HL-60 (cell line): Measurements from ENCODE around the gene GGA2.

Experiments used
- DNase-seq, 2 experiments: peaks; one replicate each; pipeline ENCODE4 v3.0.0-alpha.2; 2010 to 2020; ENCODE audit warnings: low read depth in 1 of 2, low spot score in 1 of 2
- H3K27ac ChIP-seq: fragments of 250-450 bp; sonication (Bioruptor Pico); replicated peaks from 2 replicates; pipeline ENCODE4 v1.5.1; 2020; ENCODE audit warnings: mild to moderate bottlenecking, moderate library complexity
- H3K27me3 ChIP-seq: fragments of 250-450 bp; sonication (Bioruptor Pico); 2 replicates; pipeline ENCODE4 v1.5.1; 2021; ENCODE audit warnings: mild to moderate bottlenecking, moderate library complexity; ENCODE audit not compliant: insufficient read depth, poor library complexity, severe bottlenecking
- H3K4me3 ChIP-seq: replicated peaks from 2 replicates; pipeline ENCODE4 v1.5.1; 2011; ENCODE audit warnings: mild to moderate bottlenecking, control low read depth, low read length; ENCODE audit not compliant: insufficient read depth
- GABPA ChIP-seq: IDR thresholded peaks from 2 replicates; pipeline ENCODE4 v1.6.1; 2012; ENCODE audit warnings: low read depth
- POLR2AphosphoS5 ChIP-seq: IDR thresholded peaks from 2 replicates; pipeline ENCODE4 v1.6.1; 2012; ENCODE audit warnings: low read depth
- SPI1 ChIP-seq: IDR thresholded peaks from 2 replicates; pipeline ENCODE4 v1.6.1; 2012; ENCODE audit warnings: low read depth, mild to moderate bottlenecking, borderline replicate concordance
- TF ChIP-seq, protein P1 (sequence below): IDR thresholded peaks from 2 replicates; pipeline ENCODE4 v1.6.1; 2012; ENCODE audit warnings: low read depth; ENCODE audit not compliant: insufficient replicate concordance
- TF ChIP-seq, protein P2 (sequence below): IDR thresholded peaks from one replicate; pipeline ENCODE4 v1.5.1; 2011; ENCODE audit warnings: low read length, control low read depth, inconsistent platforms; ENCODE audit not compliant: insufficient read depth

Gene GGA2

DNA sequence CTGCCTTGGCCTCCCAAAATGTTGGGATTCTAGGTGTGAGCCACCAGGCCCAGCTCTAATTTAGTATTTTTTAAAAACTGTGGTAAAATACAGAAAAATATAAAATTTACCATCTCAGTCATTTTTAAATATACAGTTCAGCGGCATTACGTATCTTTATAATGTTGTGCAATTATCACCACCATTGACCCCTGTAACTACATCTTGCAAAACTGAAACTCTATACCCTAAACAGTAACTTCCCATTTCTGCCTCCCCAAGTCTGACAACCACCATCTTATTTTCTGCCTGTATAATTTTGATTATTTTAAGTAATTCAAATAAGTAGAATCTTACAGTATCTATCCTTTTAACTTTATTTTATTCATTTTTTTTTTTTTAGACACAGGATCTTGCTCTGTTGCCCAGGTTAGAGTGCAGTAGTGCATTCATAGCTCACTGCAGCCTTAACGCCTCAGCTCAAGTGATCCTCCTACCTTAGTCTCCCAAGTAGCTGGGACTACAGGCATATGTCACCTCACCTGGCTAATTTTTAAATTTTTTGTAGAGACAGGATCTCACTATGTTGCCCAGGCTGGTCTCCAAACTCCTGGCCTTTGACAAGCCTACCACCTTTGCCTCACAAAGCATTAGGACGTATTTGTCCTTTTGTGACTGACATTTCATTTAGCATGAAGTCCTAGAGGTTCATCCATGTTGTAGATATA is 10.9 kb upstream of the GGA2 start:
- TF ChIP-seq SPI1 (no peak), POLR2AphosphoS5 (no peak), GABPA (no peak)
- TF ChIP-seq, protein P1, sequence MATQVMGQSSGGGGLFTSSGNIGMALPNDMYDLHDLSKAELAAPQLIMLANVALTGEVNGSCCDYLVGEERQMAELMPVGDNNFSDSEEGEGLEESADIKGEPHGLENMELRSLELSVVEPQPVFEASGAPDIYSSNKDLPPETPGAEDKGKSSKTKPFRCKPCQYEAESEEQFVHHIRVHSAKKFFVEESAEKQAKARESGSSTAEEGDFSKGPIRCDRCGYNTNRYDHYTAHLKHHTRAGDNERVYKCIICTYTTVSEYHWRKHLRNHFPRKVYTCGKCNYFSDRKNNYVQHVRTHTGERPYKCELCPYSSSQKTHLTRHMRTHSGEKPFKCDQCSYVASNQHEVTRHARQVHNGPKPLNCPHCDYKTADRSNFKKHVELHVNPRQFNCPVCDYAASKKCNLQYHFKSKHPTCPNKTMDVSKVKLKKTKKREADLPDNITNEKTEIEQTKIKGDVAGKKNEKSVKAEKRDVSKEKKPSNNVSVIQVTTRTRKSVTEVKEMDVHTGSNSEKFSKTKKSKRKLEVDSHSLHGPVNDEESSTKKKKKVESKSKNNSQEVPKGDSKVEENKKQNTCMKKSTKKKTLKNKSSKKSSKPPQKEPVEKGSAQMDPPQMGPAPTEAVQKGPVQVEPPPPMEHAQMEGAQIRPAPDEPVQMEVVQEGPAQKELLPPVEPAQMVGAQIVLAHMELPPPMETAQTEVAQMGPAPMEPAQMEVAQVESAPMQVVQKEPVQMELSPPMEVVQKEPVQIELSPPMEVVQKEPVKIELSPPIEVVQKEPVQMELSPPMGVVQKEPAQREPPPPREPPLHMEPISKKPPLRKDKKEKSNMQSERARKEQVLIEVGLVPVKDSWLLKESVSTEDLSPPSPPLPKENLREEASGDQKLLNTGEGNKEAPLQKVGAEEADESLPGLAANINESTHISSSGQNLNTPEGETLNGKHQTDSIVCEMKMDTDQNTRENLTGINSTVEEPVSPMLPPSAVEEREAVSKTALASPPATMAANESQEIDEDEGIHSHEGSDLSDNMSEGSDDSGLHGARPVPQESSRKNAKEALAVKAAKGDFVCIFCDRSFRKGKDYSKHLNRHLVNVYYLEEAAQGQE = no peak
- TF ChIP-seq, protein P2, sequence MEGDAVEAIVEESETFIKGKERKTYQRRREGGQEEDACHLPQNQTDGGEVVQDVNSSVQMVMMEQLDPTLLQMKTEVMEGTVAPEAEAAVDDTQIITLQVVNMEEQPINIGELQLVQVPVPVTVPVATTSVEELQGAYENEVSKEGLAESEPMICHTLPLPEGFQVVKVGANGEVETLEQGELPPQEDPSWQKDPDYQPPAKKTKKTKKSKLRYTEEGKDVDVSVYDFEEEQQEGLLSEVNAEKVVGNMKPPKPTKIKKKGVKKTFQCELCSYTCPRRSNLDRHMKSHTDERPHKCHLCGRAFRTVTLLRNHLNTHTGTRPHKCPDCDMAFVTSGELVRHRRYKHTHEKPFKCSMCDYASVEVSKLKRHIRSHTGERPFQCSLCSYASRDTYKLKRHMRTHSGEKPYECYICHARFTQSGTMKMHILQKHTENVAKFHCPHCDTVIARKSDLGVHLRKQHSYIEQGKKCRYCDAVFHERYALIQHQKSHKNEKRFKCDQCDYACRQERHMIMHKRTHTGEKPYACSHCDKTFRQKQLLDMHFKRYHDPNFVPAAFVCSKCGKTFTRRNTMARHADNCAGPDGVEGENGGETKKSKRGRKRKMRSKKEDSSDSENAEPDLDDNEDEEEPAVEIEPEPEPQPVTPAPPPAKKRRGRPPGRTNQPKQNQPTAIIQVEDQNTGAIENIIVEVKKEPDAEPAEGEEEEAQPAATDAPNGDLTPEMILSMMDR = no peak
- peak in 1 of 2 experiments; percentile 49 for DNase-seq
- Histone ChIP-seq H3K4me3 (no peak overlapping the region), H3K27me3 (no peaks in the 10 kb centered on the region), H3K27ac (peak overlapping the region; percentile 74)

DNA sequence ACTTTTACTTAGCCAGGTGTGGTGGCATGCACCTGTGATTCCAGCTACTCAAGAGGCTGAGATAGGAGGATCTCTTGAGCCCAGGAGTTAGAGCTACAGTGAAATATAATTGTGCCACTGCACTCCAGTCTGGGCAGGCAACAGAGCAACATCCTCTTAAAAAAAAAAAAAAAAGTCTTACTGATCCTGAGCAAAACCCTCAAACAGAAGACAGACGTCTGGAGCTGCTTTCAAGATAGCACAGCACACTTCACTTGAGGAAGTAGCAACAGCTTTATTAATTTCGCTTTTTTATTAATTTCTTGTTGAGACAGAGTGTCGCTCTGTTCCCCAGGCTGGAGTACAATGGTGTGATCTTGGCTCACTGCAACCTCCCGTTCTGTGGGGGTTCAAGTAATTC is 10.2 kb upstream of the GGA2 start:
- no peaks in the 10 kb centered on the region for H3K27me3 ChIP-seq

DNA sequence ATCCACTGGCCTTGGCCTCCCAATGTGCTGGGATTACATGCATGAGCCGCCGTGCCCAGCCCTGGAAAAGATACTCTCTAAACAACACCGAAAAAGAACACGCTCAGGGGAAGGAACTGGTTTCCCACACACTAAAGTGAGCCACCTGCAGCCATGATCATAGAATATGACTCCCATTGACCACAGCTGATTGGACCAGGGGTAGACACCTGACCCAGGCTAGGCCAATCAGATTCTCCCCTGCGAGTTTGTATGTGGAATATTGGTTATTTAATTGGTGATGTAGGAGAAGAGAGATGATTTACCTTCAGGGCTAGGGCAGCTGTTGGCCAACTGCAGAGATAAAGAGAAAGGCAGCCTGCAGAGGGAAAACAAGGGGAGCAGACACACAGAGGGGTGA is 9.0 kb upstream of the GGA2 start:
- Histone ChIP-seq H3K27me3 (no peaks in the 10 kb centered on the region), H3K27ac (peak overlapping the region; percentile 74), H3K4me3 (no peak overlapping the region)
- no peak for TF ChIP-seq GABPA
- TF ChIP-seq SPI1 = no peak
- TF ChIP-seq, protein P1 = no peak
- TF ChIP-seq POLR2AphosphoS5 = no peak
- TF ChIP-seq, protein P2 = no peak
- DNase-seq = no peak

More for the DNA sequence above, 10.2 kb upstream of the GGA2 start:
- peak overlapping the region; percentile 74 for H3K27ac ChIP-seq
- no peak overlapping the region for H3K4me3 ChIP-seq
- TF ChIP-seq POLR2AphosphoS5 = no peak
- DNase-seq = peak in 1 of 2 experiments; percentile 57

DNA sequence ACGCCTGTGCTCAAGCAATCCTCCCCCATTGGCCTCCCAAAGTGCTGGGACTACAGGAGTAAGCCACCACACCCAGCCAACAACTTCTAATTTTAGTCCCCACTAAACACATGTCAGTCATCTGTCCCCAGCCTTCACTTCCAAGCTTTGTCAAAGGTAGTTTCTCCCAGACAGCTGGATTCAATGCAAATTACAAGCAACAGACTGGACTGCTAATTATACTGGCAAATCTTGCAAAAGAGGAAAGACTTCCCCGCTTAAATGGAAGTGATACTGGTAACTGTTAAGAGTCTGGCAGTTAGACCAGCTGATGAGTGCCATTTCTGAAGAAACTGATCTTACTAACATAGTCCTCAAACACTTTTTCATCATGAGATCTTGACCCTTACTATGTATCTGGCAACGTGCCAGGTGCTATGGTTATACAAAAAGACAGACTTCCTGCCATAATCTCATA is 8.2 kb upstream of the GGA2 start:
- peak in 1 of 2 experiments; percentile 66 for DNase-seq
- Histone ChIP-seq H3K27ac (peak overlapping the region; percentile 74), H3K4me3 (no peak overlapping the region), H3K27me3 (no peaks in the 10 kb centered on the region)
- TF ChIP-seq GABPA (no peak), SPI1 (no peak; the same call in 1 of the 2 replicates), POLR2AphosphoS5 (no peak)
- TF ChIP-seq, protein P1 = no peak
- TF ChIP-seq, protein P2 = no peak
